Chondrocyte (in vitro differentiated cells): ENCODE results near the gene PRMT2. TPM values are rescaled to one million over a fixed set of nuclear protein-coding genes. Genes with fewer than 3 reads are reported as not detected.

Experiments used
- DNase-seq: peaks from one replicate; pipeline ENCODE4 v3.0.0; 2021; ENCODE audit warnings: mixed read lengths, low spot score
- H3K27ac Mint-ChIP-seq: one replicate; pipeline ENCODE4 v1.8.0; 2021; ENCODE audit warnings: mild to moderate bottlenecking, moderate library complexity, mixed read lengths; ENCODE audit not compliant: unreplicated experiment
- H3K27me3 Mint-ChIP-seq: 2 replicates; pipeline ENCODE4 v1.8.0; 2021; ENCODE audit warnings: low read depth, mixed read lengths
- H3K36me3 Mint-ChIP-seq: 2 replicates; pipeline ENCODE4 v1.8.0; 2021; ENCODE audit warnings: low read depth, mixed read lengths
- H3K4me1 Mint-ChIP-seq: 2 replicates; pipeline ENCODE4 v1.8.0; 2021; ENCODE audit warnings: low read depth, mild to moderate bottlenecking, mixed read lengths
- H3K4me3 Mint-ChIP-seq: one replicate; pipeline ENCODE4 v1.8.0; 2021; ENCODE audit warnings: mild to moderate bottlenecking, moderate library complexity, mixed read lengths; ENCODE audit not compliant: unreplicated experiment
- H3K9me3 Mint-ChIP-seq: 2 replicates; pipeline ENCODE4 v1.8.0; 2021; ENCODE audit warnings: low read depth, mixed read lengths
- CTCF ChIP-seq: fragments of 200-600 bp; sonication (generic); IDR thresholded peaks from 2 replicates; pipeline ENCODE4 v1.5.0; 2021; ENCODE audit warnings: antibody characterized with exemption, mild to moderate bottlenecking, moderate library complexity
- total RNA-seq: library from RNA; stranded (reverse); gene quantifications from 3 replicates; pipeline ENCODE4 v1.2.1, GENCODE V29; 2021

PRMT2 gene
- total RNA-seq, 1 donor from 2014 or later = 128 TPM

GRCh38 chr21:46622226-46622625 is 13.2 kb upstream of the PRMT2 start:
- H3K27ac Mint-ChIP-seq = peak overlapping the region; percentile 94
- peaks cover 41% of the 10 kb centered on the region for H3K4me1 Mint-ChIP-seq
- no peaks in the 10 kb centered on the region for H3K27me3 Mint-ChIP-seq
- H3K36me3 Mint-ChIP-seq = peaks cover 2% of the 10 kb centered on the region
- H3K9me3 Mint-ChIP-seq = peaks cover 22% of the 10 kb centered on the region
- no peak for DNase-seq
- no peak overlapping the region for H3K4me3 Mint-ChIP-seq
- TF ChIP-seq CTCF = no peak

GRCh38 chr21:46624050-46624449 is 11.4 kb upstream of the PRMT2 start:
- Mint-ChIP-seq H3K9me3 (peaks cover 22% of the 10 kb centered on the region), H3K27ac (no peak overlapping the region), H3K4me1 (peaks cover 41% of the 10 kb centered on the region), H3K4me3 (no peak overlapping the region), H3K27me3 (no peaks in the 10 kb centered on the region), H3K36me3 (peaks cover 2% of the 10 kb centered on the region)
- DNase-seq = no peak
- no peak for TF ChIP-seq CTCF

- Mint-ChIP-seq H3K36me3 (no peaks in the 10 kb centered on the region), H3K27ac (no peak overlapping the region), H3K4me1 (peaks cover 24% of the 10 kb centered on the region), H3K4me3 (no peak overlapping the region), H3K27me3 (no peaks in the 10 kb centered on the region), H3K9me3 (peaks cover 7% of the 10 kb centered on the region)
- no peak for DNase-seq
- no peak for TF ChIP-seq CTCF
Observed at GRCh38 chr21:46625759-46626158, 9.7 kb upstream of the PRMT2 start.

GRCh38 chr21:46626536-46626935 is 8.9 kb upstream of the PRMT2 start:
- Mint-ChIP-seq H3K27me3 (no peaks in the 10 kb centered on the region), H3K4me1 (peaks cover 17% of the 10 kb centered on the region), H3K4me3 (no peak overlapping the region), H3K36me3 (no peaks in the 10 kb centered on the region), H3K9me3 (peaks cover 6% of the 10 kb centered on the region), H3K27ac (no peak overlapping the region)
- DNase-seq = no peak
- no peak for TF ChIP-seq CTCF

- Mint-ChIP-seq H3K4me1 (peaks cover 12% of the 10 kb centered on the region), H3K27me3 (no peaks in the 10 kb centered on the region), H3K4me3 (no peak overlapping the region), H3K9me3 (peaks cover 6% of the 10 kb centered on the region), H3K27ac (no peak overlapping the region), H3K36me3 (no peaks in the 10 kb centered on the region)
- no peak for DNase-seq
- TF ChIP-seq CTCF = no peak
Observed at GRCh38 chr21:46626975-46627501, 8.4 kb upstream of the PRMT2 start.
